ENCODE measurements around the gene TNNT2.
A peak's percentile ranks its signal among the peaks of the same experiment; 100 is the strongest.

Gene TNNT2

DNA sequence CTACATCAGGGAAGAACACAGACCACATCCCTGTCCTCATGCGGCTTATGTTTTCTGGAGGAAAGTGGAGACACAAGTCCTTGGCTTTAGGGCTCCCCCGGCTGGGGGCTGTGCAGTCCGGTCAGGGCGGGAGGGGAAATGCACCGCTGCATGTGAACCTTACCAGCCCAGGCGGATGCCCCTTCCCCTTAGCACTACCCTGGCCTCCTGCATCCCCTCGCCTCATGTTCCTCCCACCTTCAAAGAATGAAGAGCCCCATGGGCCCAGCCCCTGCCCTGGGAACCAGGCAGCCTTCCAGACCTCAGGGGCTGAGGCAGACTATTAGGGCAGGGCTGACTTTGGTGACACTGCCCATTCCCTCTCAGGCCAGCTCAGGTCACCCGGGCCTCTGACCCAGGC, 45.5 kb downstream of the TNNT2 start:
- no peak for DNase-seq

DNA sequence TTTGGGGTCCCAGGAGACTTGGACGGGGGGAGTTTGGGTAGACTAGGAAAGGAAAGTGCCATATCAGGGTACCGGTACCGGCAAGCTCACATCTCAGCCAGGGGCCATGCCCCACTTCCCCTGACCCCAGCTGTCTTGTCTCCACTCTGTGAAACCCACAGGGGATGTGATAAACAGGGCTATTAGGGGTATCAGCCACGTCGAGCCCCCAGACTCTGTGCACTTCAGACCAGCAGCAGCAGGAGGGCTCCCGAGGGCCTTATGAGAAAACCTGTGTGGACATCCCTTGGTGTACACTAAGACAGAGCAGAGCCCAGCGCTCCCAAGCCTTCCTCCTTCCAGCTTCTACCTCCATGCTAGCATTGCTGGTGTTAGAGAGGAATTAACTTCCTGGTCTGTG, 46.3 kb downstream of the TNNT2 start:
- DNase-seq: no peak

GRCh38 chr1:201330541-201330940, 46.9 kb downstream of the TNNT2 start:
- no peak for DNase-seq

- DNase-seq: no peak
These were observed 47.7 kb downstream of the TNNT2 start for GRCh38 chr1:201329801-201330200.

DNA sequence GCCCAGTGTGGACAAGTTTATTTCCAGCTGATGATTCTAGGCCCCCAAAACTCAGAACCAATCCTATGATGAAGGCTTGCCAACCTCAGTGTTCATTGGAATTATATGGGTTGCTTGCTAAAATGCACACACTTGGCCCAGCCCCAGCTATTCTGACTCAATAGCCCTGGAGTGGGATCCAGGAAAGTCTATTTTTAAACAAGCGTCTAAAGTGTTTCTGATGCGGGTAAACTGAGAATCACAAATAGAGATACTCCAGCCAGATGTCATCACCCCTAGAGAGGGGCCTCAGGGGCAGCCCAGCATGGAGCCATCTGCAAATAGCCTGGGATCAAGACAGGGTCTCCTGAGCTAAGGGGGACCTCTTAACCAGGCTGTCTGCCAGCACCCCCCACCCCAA, 48.2 kb downstream of the TNNT2 start:
- no peak for DNase-seq

DNA sequence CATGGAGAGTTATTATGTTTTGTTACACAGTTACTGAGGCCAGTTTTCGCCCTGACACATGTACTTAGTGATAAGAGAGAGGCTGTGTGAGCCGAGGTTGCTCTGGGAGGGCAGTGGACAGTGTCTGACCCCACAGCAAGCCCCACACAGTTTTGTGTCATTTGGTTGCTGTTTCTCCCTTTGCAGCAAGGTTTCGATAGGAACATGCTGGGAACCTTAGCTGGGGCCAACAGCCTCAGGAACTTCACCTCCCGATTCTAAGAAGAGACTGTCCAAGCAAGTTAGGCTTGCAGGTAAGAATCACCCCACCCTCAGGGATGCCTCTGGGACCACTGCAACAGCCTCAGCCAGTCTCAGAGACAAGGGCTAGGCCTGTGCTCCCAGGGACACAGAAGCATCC, 48.9 kb downstream of the TNNT2 start:
- no peak for DNase-seq

GRCh38 chr1:201327687-201328240, 49.7 kb downstream of the TNNT2 start:
- no peak for DNase-seq

- no peak for DNase-seq
These were observed 50.8 kb downstream of the TNNT2 start for GRCh38 chr1:201326710-201327109.

GRCh38 chr1:201325678-201326060, 51.8 kb downstream of the TNNT2 start:
- no peak for DNase-seq

- DNase-seq: no peak
These were observed 52.4 kb downstream of the TNNT2 start for GRCh38 chr1:201324821-201325677.

DNA sequence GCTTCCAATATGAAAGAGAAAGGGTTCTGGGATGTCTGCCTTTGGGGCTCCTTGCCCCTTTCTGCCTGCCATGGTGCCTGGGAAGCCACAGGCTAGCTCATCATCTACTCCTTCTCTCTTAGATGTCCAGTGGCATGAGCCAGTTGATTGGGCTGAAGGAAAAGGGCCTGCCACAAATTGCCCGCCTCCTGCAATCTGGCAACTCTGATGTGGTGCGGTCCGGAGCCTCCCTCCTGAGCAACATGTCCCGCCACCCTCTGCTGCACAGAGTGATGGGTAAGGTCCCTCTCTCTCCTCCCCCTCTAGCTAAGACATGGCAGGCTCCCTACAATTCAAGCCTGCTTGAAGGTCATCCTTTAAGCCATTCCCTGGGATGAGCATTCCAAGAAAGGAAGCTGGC, 53.2 kb downstream of the TNNT2 start:
- DNase-seq: no peak

- no peak for DNase-seq
These were observed 54.6 kb downstream of the TNNT2 start for GRCh38 chr1:201322653-201323510.

GRCh38 chr1:201321826-201322390, 55.6 kb downstream of the TNNT2 start:
- DNase-seq: no peak

- no peak for DNase-seq
These were observed 57.2 kb downstream of the TNNT2 start for GRCh38 chr1:201320168-201320788.

DNA sequence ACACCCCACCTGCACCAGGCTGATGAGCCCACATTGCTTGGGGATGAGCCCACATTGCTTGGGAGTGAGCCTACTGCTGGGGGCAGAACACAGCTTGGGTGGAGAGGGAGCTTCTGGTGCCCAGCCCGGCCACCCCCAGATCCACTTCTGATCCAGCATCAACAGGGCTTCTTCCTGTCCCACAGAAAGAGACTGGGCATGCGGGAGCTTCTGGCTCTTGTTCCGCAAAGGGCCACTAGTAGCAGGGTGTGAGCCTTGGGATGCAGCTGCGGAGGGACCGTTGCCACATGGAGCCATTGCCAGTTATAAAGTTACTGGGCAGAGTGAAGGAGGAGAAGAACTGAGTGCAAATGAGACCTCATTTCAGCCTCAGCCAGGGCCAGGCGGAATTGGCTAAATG, 57.8 kb downstream of the TNNT2 start:
- no peak for DNase-seq

DNA sequence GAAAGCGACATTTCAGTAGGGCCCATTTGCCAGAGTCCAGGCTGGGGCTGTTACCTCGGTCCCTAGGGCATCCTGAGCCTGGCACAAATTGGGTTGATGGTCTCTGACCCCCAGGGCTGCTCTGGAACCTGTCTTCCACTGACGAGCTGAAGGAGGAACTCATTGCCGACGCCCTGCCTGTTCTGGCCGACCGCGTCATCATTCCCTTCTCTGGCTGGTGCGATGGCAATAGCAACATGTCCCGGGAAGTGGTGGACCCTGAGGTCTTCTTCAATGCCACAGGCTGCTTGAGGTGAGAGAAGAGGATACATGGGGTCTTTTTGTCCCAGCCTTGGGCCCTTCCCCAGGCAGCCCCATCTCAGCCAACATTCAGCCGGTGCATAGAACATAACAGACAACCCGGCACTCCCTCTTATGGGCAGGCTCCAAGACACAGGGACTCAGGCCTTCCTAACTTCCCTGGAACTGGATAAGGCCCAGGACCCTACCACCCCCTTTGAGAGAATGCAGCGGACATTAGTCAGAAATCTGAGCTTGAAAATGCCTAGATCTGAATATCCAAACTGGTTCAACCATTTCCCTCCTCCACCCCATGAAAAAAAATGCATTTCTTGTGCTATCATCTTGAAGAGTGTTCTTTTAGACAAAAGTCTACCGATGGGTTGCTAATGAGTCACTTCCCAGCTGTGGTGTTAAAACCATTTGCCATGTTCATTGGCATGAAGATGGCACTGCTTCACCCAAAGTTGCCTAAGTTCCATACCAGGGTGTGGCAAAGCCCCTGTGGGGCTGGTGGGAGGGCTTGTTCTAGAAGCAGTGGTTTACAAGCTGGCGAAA, 58.8 kb downstream of the TNNT2 start:
- no peak for DNase-seq

DNA sequence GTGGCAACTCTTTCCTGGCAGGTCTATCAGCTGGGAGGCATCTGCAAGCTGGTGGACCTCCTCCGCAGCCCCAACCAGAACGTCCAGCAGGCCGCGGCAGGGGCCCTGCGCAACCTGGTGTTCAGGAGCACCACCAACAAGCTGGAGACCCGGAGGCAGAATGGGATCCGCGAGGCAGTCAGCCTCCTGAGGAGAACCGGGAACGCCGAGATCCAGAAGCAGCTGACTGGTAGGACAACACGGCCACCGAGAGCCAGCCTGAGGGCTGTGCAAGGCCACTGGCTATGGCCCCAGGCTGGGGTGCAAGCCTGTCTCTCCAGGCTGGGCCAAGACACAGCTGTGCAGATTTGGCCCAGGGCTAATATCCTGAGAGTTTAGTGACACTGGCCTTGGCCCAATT, 59.9 kb downstream of the TNNT2 start:
- DNase-seq: no peak

DNA sequence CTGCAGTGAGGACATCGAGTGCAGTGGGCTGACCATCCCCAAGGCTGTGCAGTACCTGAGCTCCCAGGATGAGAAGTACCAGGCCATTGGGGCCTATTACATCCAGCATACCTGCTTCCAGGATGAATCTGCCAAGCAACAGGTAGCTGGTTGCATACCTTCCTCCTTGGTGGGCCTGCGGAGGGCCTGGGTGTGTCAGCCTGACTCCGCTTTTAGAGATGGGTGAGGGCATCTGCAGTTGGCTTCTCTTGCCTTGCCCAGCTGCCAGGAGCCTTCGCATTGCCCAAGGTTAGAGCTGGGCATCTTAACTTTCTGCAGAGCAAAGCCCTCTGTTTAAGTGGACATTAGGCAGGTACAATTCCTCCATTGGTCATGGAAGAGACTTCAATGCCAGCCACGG, 60.9 kb downstream of the TNNT2 start:
- DNase-seq: no peak

GRCh38 chr1:201313086-201313485, 64.4 kb downstream of the TNNT2 start:
- DNase-seq: no peak

DNA sequence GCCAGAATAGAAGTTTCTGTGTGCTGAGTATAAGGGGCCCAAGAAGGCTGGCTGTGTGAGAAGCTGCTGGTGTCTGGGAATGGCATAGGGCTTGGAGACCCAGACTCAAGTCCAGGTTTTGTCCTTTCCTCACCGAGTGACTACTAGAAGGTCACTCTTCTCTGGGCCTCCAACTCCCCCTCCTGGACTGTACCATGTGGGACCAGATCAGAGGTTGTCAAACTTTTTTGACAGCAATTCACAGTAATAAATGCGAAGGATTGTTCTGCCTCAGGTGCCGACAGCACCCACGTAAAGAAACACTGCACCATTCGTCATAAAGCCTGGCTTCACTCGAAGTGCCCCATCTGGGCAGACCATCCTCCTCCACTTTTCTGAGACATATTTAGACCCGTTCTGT, 65.2 kb downstream of the TNNT2 start:
- DNase-seq: no peak

- peak in 1 of 5 donors; percentile 22 for DNase-seq
These were observed 66.0 kb downstream of the TNNT2 start for GRCh38 chr1:201311356-201312011.

Measured in T-helper 1 cell (primary cell).